ENCODE data around the gene WAPL. TPM values are rescaled to one million over a fixed set of nuclear protein-coding genes. Genes with fewer than 3 reads are reported as not detected.
A peak's percentile ranks its signal among the peaks of the same experiment; 100 is the strongest.

Gene WAPL
- total RNA-seq, 1 donor from 2014 or later = 29.3 TPM

DNA sequence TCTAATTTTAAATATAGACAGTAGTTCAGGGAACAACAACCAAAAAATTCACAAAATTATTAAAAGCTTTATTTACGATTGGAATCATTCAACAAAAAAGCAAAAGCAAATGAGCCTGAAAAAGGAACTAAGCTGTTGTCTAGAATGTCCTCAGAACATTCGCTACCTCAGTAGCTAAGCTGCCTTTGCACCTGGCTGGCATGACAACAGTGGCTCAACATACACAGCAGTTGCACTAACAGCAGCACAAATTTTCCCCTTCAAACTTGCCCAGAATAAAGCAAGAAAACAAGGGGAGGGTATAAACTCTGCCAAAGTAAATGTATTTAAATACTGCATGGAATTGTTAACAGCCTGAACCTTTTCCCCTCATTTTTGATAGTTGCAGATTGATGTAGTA is 84.6 kb downstream of the WAPL start:
- Mint-ChIP-seq H3K27ac (ENCODE audit: unreplicated experiment) (no peak overlapping the region), H3K4me1 (ENCODE audit: unreplicated experiment) (peaks cover 9% of the 10 kb centered on the region), H3K27me3 (ENCODE audit: unreplicated experiment) (no peaks in the 10 kb centered on the region), H3K9me3 (ENCODE audit: unreplicated experiment) (no peaks in the 10 kb centered on the region), H3K4me3 (ENCODE audit: unreplicated experiment) (no peak overlapping the region), H3K36me3 (ENCODE audit: unreplicated experiment) (peaks cover 53% of the 10 kb centered on the region)
- TF ChIP-seq, protein P1, sequence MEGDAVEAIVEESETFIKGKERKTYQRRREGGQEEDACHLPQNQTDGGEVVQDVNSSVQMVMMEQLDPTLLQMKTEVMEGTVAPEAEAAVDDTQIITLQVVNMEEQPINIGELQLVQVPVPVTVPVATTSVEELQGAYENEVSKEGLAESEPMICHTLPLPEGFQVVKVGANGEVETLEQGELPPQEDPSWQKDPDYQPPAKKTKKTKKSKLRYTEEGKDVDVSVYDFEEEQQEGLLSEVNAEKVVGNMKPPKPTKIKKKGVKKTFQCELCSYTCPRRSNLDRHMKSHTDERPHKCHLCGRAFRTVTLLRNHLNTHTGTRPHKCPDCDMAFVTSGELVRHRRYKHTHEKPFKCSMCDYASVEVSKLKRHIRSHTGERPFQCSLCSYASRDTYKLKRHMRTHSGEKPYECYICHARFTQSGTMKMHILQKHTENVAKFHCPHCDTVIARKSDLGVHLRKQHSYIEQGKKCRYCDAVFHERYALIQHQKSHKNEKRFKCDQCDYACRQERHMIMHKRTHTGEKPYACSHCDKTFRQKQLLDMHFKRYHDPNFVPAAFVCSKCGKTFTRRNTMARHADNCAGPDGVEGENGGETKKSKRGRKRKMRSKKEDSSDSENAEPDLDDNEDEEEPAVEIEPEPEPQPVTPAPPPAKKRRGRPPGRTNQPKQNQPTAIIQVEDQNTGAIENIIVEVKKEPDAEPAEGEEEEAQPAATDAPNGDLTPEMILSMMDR (IDR thresholded peaks at IDR 0.05) = no peak
- no peak for DNase-seq (ENCODE audit: extremely low spot score, unreplicated experiment)

DNA sequence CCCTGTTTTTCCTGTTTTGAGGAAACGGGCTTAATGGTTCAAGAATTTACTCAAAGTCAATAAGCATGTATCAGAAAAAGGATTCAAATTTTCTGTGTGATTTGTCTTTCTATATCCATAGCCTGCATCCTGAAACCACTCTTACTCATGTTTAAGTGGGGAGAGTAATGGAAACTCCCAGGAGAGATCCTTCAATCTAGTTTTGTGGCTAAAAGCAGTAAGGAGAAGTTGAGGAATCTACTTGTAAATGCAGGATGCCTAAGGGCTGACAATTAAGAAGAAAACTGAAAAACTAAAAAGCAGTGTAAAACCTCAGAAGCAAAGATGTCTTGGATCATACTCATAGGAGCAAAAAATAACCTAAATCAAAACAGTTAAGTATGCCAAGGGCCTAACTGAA is 86.9 kb downstream of the WAPL start:
- no peak for DNase-seq (ENCODE audit: extremely low spot score, unreplicated experiment)
- TF ChIP-seq, protein P1 (IDR thresholded peaks at IDR 0.05) = no peak
- peaks cover 36% of the 10 kb centered on the region for H3K36me3 Mint-ChIP-seq (ENCODE audit: unreplicated experiment)
- peaks cover 4% of the 10 kb centered on the region for H3K4me1 Mint-ChIP-seq (ENCODE audit: unreplicated experiment)
- H3K27ac Mint-ChIP-seq (ENCODE audit: unreplicated experiment) = no peak overlapping the region
- no peak overlapping the region for H3K4me3 Mint-ChIP-seq (ENCODE audit: unreplicated experiment)
- H3K27me3 Mint-ChIP-seq (ENCODE audit: unreplicated experiment) = no peaks in the 10 kb centered on the region
- no peaks in the 10 kb centered on the region for H3K9me3 Mint-ChIP-seq (ENCODE audit: unreplicated experiment)

DNA sequence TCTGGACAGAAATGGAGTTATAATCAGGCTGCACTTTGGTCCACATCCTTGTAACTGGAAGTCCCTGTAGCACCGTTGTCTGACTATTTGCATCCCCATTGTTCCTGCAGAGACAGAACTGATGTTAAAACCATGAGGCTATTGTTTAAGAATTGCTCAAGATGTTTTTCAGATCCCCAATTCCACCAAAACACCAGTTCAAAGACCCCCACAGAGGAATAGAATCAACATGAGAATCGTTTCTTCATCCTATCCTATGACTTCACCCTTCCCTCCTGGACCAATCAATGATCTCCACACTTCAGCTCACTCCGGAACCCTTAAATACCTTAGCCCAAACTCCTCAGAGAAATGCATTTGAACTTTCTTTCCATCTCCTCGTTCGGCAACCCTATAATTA is 97.9 kb downstream of the WAPL start:
- Mint-ChIP-seq H3K4me1 (ENCODE audit: unreplicated experiment) (no peaks in the 10 kb centered on the region), H3K4me3 (ENCODE audit: unreplicated experiment) (no peak overlapping the region), H3K36me3 (ENCODE audit: unreplicated experiment) (no peaks in the 10 kb centered on the region), H3K27ac (ENCODE audit: unreplicated experiment) (no peak overlapping the region), H3K9me3 (ENCODE audit: unreplicated experiment) (no peaks in the 10 kb centered on the region), H3K27me3 (ENCODE audit: unreplicated experiment) (peaks cover 29% of the 10 kb centered on the region)
- DNase-seq (ENCODE audit: extremely low spot score, unreplicated experiment) = no peak
- TF ChIP-seq, protein P1 (IDR thresholded peaks at IDR 0.05) = no peak

DNA sequence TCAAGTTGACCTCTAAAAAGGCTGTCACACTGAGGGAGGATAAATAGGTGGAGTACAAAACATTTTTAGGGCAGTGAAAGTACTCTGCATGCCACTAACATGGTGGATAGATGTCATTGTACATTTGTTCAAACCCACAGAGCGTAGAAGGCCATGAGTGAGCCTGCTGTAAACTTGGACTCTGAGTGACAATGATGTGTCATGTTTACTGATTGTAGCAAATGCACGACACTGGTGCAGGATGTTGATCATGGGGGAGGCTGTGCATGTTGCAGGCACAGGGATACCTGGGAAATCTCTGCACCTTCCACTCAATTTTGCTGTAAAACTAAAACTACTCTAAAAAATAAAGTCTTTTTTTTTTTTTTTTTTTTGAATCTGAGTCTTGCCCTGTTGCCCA is 102.5 kb downstream of the WAPL start:
- Mint-ChIP-seq H3K4me1 (ENCODE audit: unreplicated experiment) (no peaks in the 10 kb centered on the region), H3K36me3 (ENCODE audit: unreplicated experiment) (no peaks in the 10 kb centered on the region), H3K4me3 (ENCODE audit: unreplicated experiment) (no peak overlapping the region), H3K27me3 (ENCODE audit: unreplicated experiment) (peaks cover 18% of the 10 kb centered on the region), H3K9me3 (ENCODE audit: unreplicated experiment) (no peaks in the 10 kb centered on the region), H3K27ac (ENCODE audit: unreplicated experiment) (no peak overlapping the region)
- DNase-seq (ENCODE audit: extremely low spot score, unreplicated experiment) = no peak
- TF ChIP-seq, protein P1 (IDR thresholded peaks at IDR 0.05) = no peak

DNA sequence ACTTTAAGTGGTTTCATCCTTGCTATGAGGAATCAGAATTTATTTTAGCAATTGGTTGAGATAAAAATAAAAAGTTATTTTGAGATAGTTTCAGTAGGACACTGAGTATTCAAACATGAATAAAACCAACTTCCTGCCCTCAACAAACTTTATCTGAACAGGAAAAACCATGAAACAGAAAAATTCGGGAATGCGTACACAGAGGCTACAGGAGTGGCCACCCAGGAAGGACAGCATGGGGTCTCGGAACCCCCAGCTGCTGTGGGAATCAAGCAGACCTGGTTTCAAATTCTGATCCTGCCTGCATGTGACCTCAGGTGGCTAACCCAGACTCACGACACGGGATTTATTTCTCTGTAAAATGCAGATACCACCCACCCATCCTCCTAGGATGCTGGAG is 106.0 kb downstream of the WAPL start:
- TF ChIP-seq, protein P1 (IDR thresholded peaks at IDR 0.05) = no peak
- DNase-seq (ENCODE audit: extremely low spot score, unreplicated experiment) = peak; percentile 42
- Mint-ChIP-seq H3K36me3 (ENCODE audit: unreplicated experiment) (no peaks in the 10 kb centered on the region), H3K27ac (ENCODE audit: unreplicated experiment) (no peak overlapping the region), H3K27me3 (ENCODE audit: unreplicated experiment) (peaks cover 5% of the 10 kb centered on the region), H3K4me3 (ENCODE audit: unreplicated experiment) (no peak overlapping the region), H3K4me1 (ENCODE audit: unreplicated experiment) (peaks cover 10% of the 10 kb centered on the region), H3K9me3 (ENCODE audit: unreplicated experiment) (peaks cover 6% of the 10 kb centered on the region)
